Measurements from ENCODE around the gene BPIFB3. TPM values are rescaled to one million over a fixed set of nuclear protein-coding genes. Genes with fewer than 3 reads are reported as not detected.

Gene BPIFB3
- total and polyA plus RNA-seq, 3 donors from 2014 or later = 0.47 to 0.87 (median 0.74) TPM

- no peaks in the 10 kb centered on the region for H3K27me3 ChIP-seq
- H3K9me3 ChIP-seq = no peaks in the 10 kb centered on the region
- no peaks in the 10 kb centered on the region for H3K4me1 ChIP-seq
- TF ChIP-seq CTCF (IDR thresholded peaks at IDR 0.05) (no peak), POLR2A (IDR thresholded peaks at IDR 0.05) (no peak)
- 90 to 95% methylated on average over 2 of the region's 2 CpGs for whole genome bisulfite sequencing, 2 donors
- intact Hi-C loops (cut with DNase I; ENCODE audit: low total_unique reads) = no loop called here
- no peak for DNase-seq
- H3K4me3 ChIP-seq = no peak overlapping the region
- no peaks in the 10 kb centered on the region for H3K36me3 ChIP-seq (ENCODE audit: low read depth, missing control alignments)
- no peak overlapping the region for H3K27ac ChIP-seq
Measured at GRCh38 chr20:33072813-33073212, 19.1 kb downstream of the BPIFB3 start.

GRCh38 chr20:33074675-33075074, 21.0 kb downstream of the BPIFB3 start:
- no peaks in the 10 kb centered on the region for H3K4me1 ChIP-seq
- TF ChIP-seq POLR2A (IDR thresholded peaks at IDR 0.05) (no peak), CTCF (IDR thresholded peaks at IDR 0.05) (no peak)
- no peaks in the 10 kb centered on the region for H3K36me3 ChIP-seq (ENCODE audit: low read depth, missing control alignments)
- 89 to 97% methylated on average over 2 of the region's 2 CpGs for WGBS, 2 donors
- no peaks in the 10 kb centered on the region for H3K9me3 ChIP-seq
- intact Hi-C loops (cut with DNase I; ENCODE audit: low total_unique reads) = no loop called here
- no peaks in the 10 kb centered on the region for H3K27me3 ChIP-seq
- no peak for DNase-seq
- no peak overlapping the region for H3K4me3 ChIP-seq
- H3K27ac ChIP-seq = no peak overlapping the region

GRCh38 chr20:33075281-33075680, 21.6 kb downstream of the BPIFB3 start:
- no peak for DNase-seq
- Histone ChIP-seq H3K4me3 (no peak overlapping the region), H3K36me3 (ENCODE audit: low read depth, missing control alignments) (no peaks in the 10 kb centered on the region), H3K27ac (no peak overlapping the region), H3K4me1 (no peaks in the 10 kb centered on the region), H3K27me3 (no peaks in the 10 kb centered on the region), H3K9me3 (no peaks in the 10 kb centered on the region)
- 47 to 54% methylated on average over 6 of the region's 6 CpGs for WGBS, 2 donors
- TF ChIP-seq POLR2A (IDR thresholded peaks at IDR 0.05) = no peak
- no peak for TF ChIP-seq CTCF (IDR thresholded peaks at IDR 0.05)
- intact Hi-C loops (cut with DNase I; ENCODE audit: low total_unique reads) = no loop called here

- H3K4me3 ChIP-seq = no peak overlapping the region
- TF ChIP-seq CTCF (IDR thresholded peaks at IDR 0.05) = peak in 1 of 3 experiments; percentile 18
- no peak for TF ChIP-seq POLR2A (IDR thresholded peaks at IDR 0.05)
- H3K9me3 ChIP-seq = no peaks in the 10 kb centered on the region
- H3K4me1 ChIP-seq = no peaks in the 10 kb centered on the region
- H3K27me3 ChIP-seq = no peaks in the 10 kb centered on the region
- 72 to 86% methylated on average over 5 to 6 of the region's 6 CpGs for WGBS, 2 donors
- H3K36me3 ChIP-seq (ENCODE audit: low read depth, missing control alignments) = no peaks in the 10 kb centered on the region
- no peak for DNase-seq
- H3K27ac ChIP-seq = no peak overlapping the region
- intact Hi-C loops (cut with DNase I; ENCODE audit: low total_unique reads) = no loop called here
Measured at GRCh38 chr20:33076662-33077372, 23.1 kb downstream of the BPIFB3 start.

GRCh38 chr20:33079259-33079658, 25.6 kb downstream of the BPIFB3 start, which contains the start of gene BPIFB4:
BPIFB4 (plus strand) TSS chr20:33079643; CDS start chr20:33081527, 1,884 bp downstream.
- Histone ChIP-seq H3K27me3 (no peaks in the 10 kb centered on the region), H3K36me3 (ENCODE audit: low read depth, missing control alignments) (no peaks in the 10 kb centered on the region), H3K27ac (no peak within 1 kb of the TSS), H3K9me3 (no peaks in the 10 kb centered on the region), H3K4me3 (no peak within 1 kb of the TSS), H3K4me1 (no peaks in the 10 kb centered on the region)
- WGBS, 2 donors = 74 to 89% methylated on average over 2 of the region's 2 CpGs
- no peak for TF ChIP-seq POLR2A (IDR thresholded peaks at IDR 0.05)
- no peak for TF ChIP-seq CTCF (IDR thresholded peaks at IDR 0.05)
- DNase-seq = no peak
- intact Hi-C loops (cut with DNase I; ENCODE audit: low total_unique reads) = no loop called here
